DOHH2 (cell line): Measurements from ENCODE around the gene TEX14.
A peak's percentile ranks its signal among the peaks of the same experiment; 100 is the strongest.

Experiments
- H3F3A ChIP-seq: fragments of 200-600 bp; sonication (generic), shearing (Covaris generic); 2 replicates; pipeline ENCODE4 v1.6.0; 2016; ENCODE audit warnings: antibody characterized with exemption, mild to moderate bottlenecking; ENCODE audit not compliant: control insufficient read depth, insufficient read depth
- H3K27ac ChIP-seq: fragments of 200-600 bp; sonication (generic); 2 replicates; pipeline ENCODE4 v1.5.1; 2014; ENCODE audit warnings: low read depth, mild to moderate bottlenecking, low read length, moderate library complexity
- H3K27me3 ChIP-seq: fragments of 200-600 bp; sonication (generic); 2 replicates; pipeline ENCODE4 v1.6.1; 2014; ENCODE audit warnings: mild to moderate bottlenecking, low read length, mixed read lengths; ENCODE audit not compliant: control insufficient read depth
- H3K36me3 ChIP-seq: fragments of 200-600 bp; sonication (generic); 2 replicates; pipeline ENCODE4 v1.6.1; 2014; ENCODE audit warnings: mild to moderate bottlenecking, low read length, moderate library complexity, mixed read lengths; ENCODE audit not compliant: control insufficient read depth
- H3K4me1 ChIP-seq: fragments of 200-600 bp; sonication (generic); 2 replicates; pipeline ENCODE4 v1.6.1; 2014; ENCODE audit warnings: mild to moderate bottlenecking, low read length, mixed read lengths; ENCODE audit not compliant: control insufficient read depth
- H3K4me2 ChIP-seq: fragments of 200-600 bp; sonication (generic); 2 replicates; pipeline ENCODE4 v1.6.0; 2014; ENCODE audit warnings: mild to moderate bottlenecking, low read length, moderate library complexity
- H3K4me3 ChIP-seq: fragments of 200-600 bp; sonication (generic); 2 replicates; pipeline ENCODE4 v1.5.1; 2014; ENCODE audit warnings: mild to moderate bottlenecking, low read length, mixed read lengths
- H3K79me2 ChIP-seq: fragments of 200-600 bp; sonication (generic); 2 replicates; pipeline ENCODE4 v1.6.1; 2014; ENCODE audit warnings: mild to moderate bottlenecking, low read length, mixed read lengths; ENCODE audit not compliant: control insufficient read depth
- H3K9me2 ChIP-seq: fragments of 200-600 bp; sonication (generic); replicated peaks from 2 replicates; pipeline ENCODE4 v1.6.1; 2014; ENCODE audit warnings: mild to moderate bottlenecking, low read length, mixed read lengths; ENCODE audit not compliant: control insufficient read depth
- H3K9me3 ChIP-seq: fragments of 200-600 bp; sonication (generic); 2 replicates; pipeline ENCODE4 v1.6.1; 2014; ENCODE audit warnings: antibody characterized with exemption, low read length, mixed read lengths; ENCODE audit not compliant: control insufficient read depth, insufficient read depth
- H4K20me1 ChIP-seq: fragments of 200-600 bp; sonication (generic); 2 replicates; pipeline ENCODE4 v1.6.0; 2014; ENCODE audit warnings: low read depth, mild to moderate bottlenecking, antibody characterized with exemption, low read length, moderate library complexity; ENCODE audit not compliant: control insufficient read depth, insufficient read depth
- CTCF ChIP-seq: fragments of 200-600 bp; sonication (generic); IDR thresholded peaks from one replicate; pipeline ENCODE4 v1.5.1; 2014; ENCODE audit warnings: antibody characterized with exemption, mild to moderate bottlenecking, low read depth, low read length; ENCODE audit not compliant: poor library complexity, severe bottlenecking
- EZH2phosphoT487 ChIP-seq: fragments of 200-600 bp; sonication (generic); IDR thresholded peaks from 2 replicates; pipeline ENCODE4 v1.6.1; 2017; ENCODE audit warnings: borderline replicate concordance, mild to moderate bottlenecking, antibody characterized with exemption, low read length, moderate library complexity, mixed read lengths

The TEX14 gene

GRCh38 chr17:58694826-58695225 is 3.0 kb upstream of the TEX14 start:
- H3K79me2 ChIP-seq: peaks cover 52% of the 10 kb centered on the region
- H3K4me3 ChIP-seq: peak overlapping the region; percentile 84
- no peaks in the 10 kb centered on the region for H4K20me1 ChIP-seq
- peak overlapping the region; percentile 81 for H3K4me2 ChIP-seq
- peaks cover 50% of the 10 kb centered on the region for H3K36me3 ChIP-seq
- peaks cover 26% of the 10 kb centered on the region for H3K4me1 ChIP-seq
- H3K9me3 ChIP-seq: no peaks in the 10 kb centered on the region
- no peak for TF ChIP-seq CTCF
- TF ChIP-seq EZH2phosphoT487: no peak
- no peaks in the 10 kb centered on the region for H3K27me3 ChIP-seq
- H3K27ac ChIP-seq: no peak overlapping the region
- H3F3A ChIP-seq: no peaks in the 10 kb centered on the region
- no peaks in the 10 kb centered on the region for H3K9me2 ChIP-seq

- Histone ChIP-seq H3K27me3 (no peaks in the 10 kb centered on the region), H3K79me2 (peaks cover 49% of the 10 kb centered on the region), H3K4me2 (peak overlapping the region; percentile 81), H4K20me1 (no peaks in the 10 kb centered on the region), H3K4me3 (peak overlapping the region; percentile 84), H3K36me3 (peaks cover 45% of the 10 kb centered on the region), H3F3A (no peaks in the 10 kb centered on the region), H3K4me1 (peaks cover 26% of the 10 kb centered on the region), H3K9me3 (no peaks in the 10 kb centered on the region), H3K27ac (no peak overlapping the region), H3K9me2 (no peaks in the 10 kb centered on the region)
- TF ChIP-seq CTCF (no peak), EZH2phosphoT487 (no peak)
Observed at GRCh38 chr17:58694302-58694701, 2.5 kb upstream of the TEX14 start.

DNA sequence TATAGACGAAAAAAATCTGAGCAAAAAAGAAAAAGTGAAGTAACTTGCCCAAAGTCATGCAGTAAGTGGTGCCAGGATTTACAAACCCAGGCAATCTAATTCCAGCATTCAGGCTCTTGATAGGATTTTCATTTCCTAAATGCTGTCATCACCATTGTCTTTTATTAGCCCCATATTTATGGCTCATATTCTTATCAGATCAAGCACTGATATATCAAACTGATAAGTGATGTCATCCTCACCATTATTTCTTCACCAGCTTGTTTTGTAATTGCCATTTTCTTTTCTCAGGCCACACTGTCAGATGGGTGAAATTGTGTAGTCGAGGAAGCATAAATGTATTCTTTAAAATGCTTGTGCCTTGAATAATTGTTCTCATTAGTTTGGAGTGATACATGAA is 1.9 kb upstream of the TEX14 start:
- H3K27ac ChIP-seq: no peak overlapping the region
- TF ChIP-seq CTCF (no peak), EZH2phosphoT487 (no peak)
- no peaks in the 10 kb centered on the region for H3K27me3 ChIP-seq
- no peaks in the 10 kb centered on the region for H3K9me3 ChIP-seq
- H3K4me3 ChIP-seq: peak overlapping the region; percentile 84
- H3K9me2 ChIP-seq: no peaks in the 10 kb centered on the region
- H3F3A ChIP-seq: no peaks in the 10 kb centered on the region
- peak overlapping the region; percentile 81 for H3K4me2 ChIP-seq
- H3K79me2 ChIP-seq: peaks cover 49% of the 10 kb centered on the region
- no peaks in the 10 kb centered on the region for H4K20me1 ChIP-seq
- peaks cover 43% of the 10 kb centered on the region for H3K36me3 ChIP-seq
- peaks cover 26% of the 10 kb centered on the region for H3K4me1 ChIP-seq

DNA sequence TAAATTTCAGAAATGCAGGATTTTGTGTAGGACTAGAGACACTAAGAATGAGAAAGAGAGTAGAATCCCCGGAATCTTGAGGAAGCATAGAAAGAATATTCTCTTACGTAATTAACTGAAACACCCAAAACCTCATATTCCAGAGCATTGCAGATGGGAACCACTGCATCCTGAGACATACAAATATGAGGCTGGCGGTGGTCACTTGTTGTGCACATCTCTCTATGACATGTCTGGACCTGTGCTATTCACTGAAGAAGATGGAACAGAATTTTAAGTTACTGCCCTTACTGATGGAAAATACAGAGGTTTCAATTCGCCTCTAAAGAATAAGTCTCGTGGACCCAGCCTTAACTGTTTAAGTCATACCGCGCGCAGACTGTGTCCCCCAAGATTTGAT is 1.4 kb upstream of the TEX14 start:
- TF ChIP-seq CTCF (no peak), EZH2phosphoT487 (no peak)
- Histone ChIP-seq H3K9me2 (no peaks in the 10 kb centered on the region), H3K36me3 (peaks cover 43% of the 10 kb centered on the region), H3K4me2 (peak overlapping the region; percentile 81), H3K9me3 (no peaks in the 10 kb centered on the region), H3K4me1 (peaks cover 26% of the 10 kb centered on the region), H3F3A (no peaks in the 10 kb centered on the region), H3K27ac (peak overlapping the region; percentile 65), H3K27me3 (no peaks in the 10 kb centered on the region), H4K20me1 (no peaks in the 10 kb centered on the region), H3K79me2 (peaks cover 49% of the 10 kb centered on the region), H3K4me3 (peak overlapping the region; percentile 84)
